WTC11 (cell line): ENCODE measurements around the gene PCSK9. TPM values are rescaled to one million over a fixed set of nuclear protein-coding genes. Genes with fewer than 3 reads are reported as not detected.

Experiments used
- ATAC-seq: fragments of 200-7000 bp; cut with Tn5 transposase; 2 replicates; pipeline ENCODE4 v1.10.0; 2021; ENCODE audit warnings: mild to moderate bottlenecking, moderate library complexity
- CTCF ChIA-PET: fragments of 300-600 bp; sonication (Branson Sonifier 250); formaldehyde crosslinking; loops from one replicate; lab custom pipeline; 2021; ENCODE audit warnings: antibody characterized with exemption; lab: Charles Lee
- POLR2A ChIA-PET: fragments of 350-600 bp; sonication (Branson Sonifier 250); formaldehyde crosslinking; loops from one replicate; lab custom pipeline; 2021; ENCODE audit warnings: antibody characterized with exemption; lab: Charles Lee
- DNase-seq: peaks from one replicate; pipeline ENCODE4 v3.0.0; 2021; ENCODE audit warnings: low spot score
- H3K27ac Mint-ChIP-seq: 2 replicates; pipeline ENCODE4 v1.8.0; 2021; ENCODE audit warnings: mixed read lengths
- H3K27me3 Mint-ChIP-seq: 2 replicates; pipeline ENCODE4 v1.8.0; 2021; ENCODE audit warnings: low read depth, mild to moderate bottlenecking, moderate library complexity, mixed read lengths
- H3K36me3 Mint-ChIP-seq: 2 replicates; pipeline ENCODE4 v1.8.0; 2021; ENCODE audit warnings: mixed read lengths
- H3K4me1 Mint-ChIP-seq: 2 replicates; pipeline ENCODE4 v1.8.0; 2022; ENCODE audit warnings: mixed read lengths
- H3K4me3 Mint-ChIP-seq: 2 replicates; pipeline ENCODE4 v1.8.0; 2021; ENCODE audit warnings: mild to moderate bottlenecking, moderate library complexity, mixed read lengths
- H3K9me3 Mint-ChIP-seq: 2 replicates; pipeline ENCODE4 v1.8.0; 2021; ENCODE audit warnings: mixed read lengths
- CBFB ChIP-seq: sonication (generic); formaldehyde crosslinking; IDR thresholded peaks from 2 replicates; pipeline ENCODE4 v1.8.1; 2022; ENCODE audit warnings: mild to moderate bottlenecking, low read depth, missing genetic modification reagents
- E2F1 ChIP-seq: sonication (generic); formaldehyde crosslinking; IDR thresholded peaks from 2 replicates; pipeline ENCODE4 v1.8.0; 2022; ENCODE audit warnings: mild to moderate bottlenecking, missing genetic modification reagents
- E2F5 ChIP-seq: sonication (generic); formaldehyde crosslinking; IDR thresholded peaks from 2 replicates; pipeline ENCODE4 v1.8.1; 2022; ENCODE audit warnings: mild to moderate bottlenecking, moderate library complexity, missing genetic modification reagents
- ESRRA ChIP-seq: sonication (generic); formaldehyde crosslinking; IDR thresholded peaks from 2 replicates; pipeline ENCODE4 v1.8.1; 2022; ENCODE audit warnings: mild to moderate bottlenecking, missing genetic modification reagents, borderline replicate concordance
- ETV6 ChIP-seq: sonication (generic); formaldehyde crosslinking; IDR thresholded peaks from 2 replicates; pipeline ENCODE4 v1.8.1; 2022; ENCODE audit warnings: mild to moderate bottlenecking, missing genetic modification reagents
- FOXP1 ChIP-seq: sonication (generic); formaldehyde crosslinking; IDR thresholded peaks from 2 replicates; pipeline ENCODE4 v1.8.0; 2022; ENCODE audit warnings: missing genetic modification reagents, mild to moderate bottlenecking, moderate library complexity, borderline replicate concordance
- GABPB1 ChIP-seq: sonication (generic); formaldehyde crosslinking; IDR thresholded peaks from 2 replicates; pipeline ENCODE4 v1.8.1; 2023; ENCODE audit warnings: mild to moderate bottlenecking, missing genetic modification reagents
- HMGXB4 ChIP-seq: sonication (generic); formaldehyde crosslinking; IDR thresholded peaks from 2 replicates; pipeline ENCODE4 v1.8.1; 2023; ENCODE audit warnings: mild to moderate bottlenecking, moderate library complexity, missing genetic modification reagents
- KAT7 ChIP-seq: sonication (generic); formaldehyde crosslinking; IDR thresholded peaks from 2 replicates; pipeline ENCODE4 v1.8.1; 2023; ENCODE audit warnings: missing genetic modification reagents, mild to moderate bottlenecking, borderline replicate concordance
- NR2C2 ChIP-seq: sonication (generic); formaldehyde crosslinking; IDR thresholded peaks from 2 replicates; pipeline ENCODE4 v1.8.0; 2022; ENCODE audit warnings: mild to moderate bottlenecking, missing genetic modification reagents
- OVOL2 ChIP-seq: fragments of 250-450 bp; sonication (Bioruptor Pico); IDR thresholded peaks from 2 replicates; pipeline ENCODE4 v1.9.0; 2021; ENCODE audit warnings: mild to moderate bottlenecking, borderline replicate concordance
- PRRX2 ChIP-seq: fragments of 250-450 bp; sonication (Bioruptor Pico); IDR thresholded peaks from 2 replicates; pipeline ENCODE4 v1.8.0; 2021; ENCODE audit warnings: mild to moderate bottlenecking
- SOX15 ChIP-seq: fragments of 250-450 bp; sonication (Bioruptor Pico); IDR thresholded peaks from 2 replicates; pipeline ENCODE4 v1.9.0; 2021; ENCODE audit warnings: mild to moderate bottlenecking
- TP53 ChIP-seq: sonication (generic); formaldehyde crosslinking; IDR thresholded peaks from 2 replicates; pipeline ENCODE4 v1.8.1; 2023; ENCODE audit warnings: mild to moderate bottlenecking, missing genetic modification reagents
- USF2 ChIP-seq: sonication (generic); formaldehyde crosslinking; IDR thresholded peaks from 2 replicates; pipeline ENCODE4 v1.8.1; 2023; ENCODE audit warnings: mild to moderate bottlenecking, missing genetic modification reagents, moderate library complexity
- ZNF121 ChIP-seq: sonication (generic); formaldehyde crosslinking; IDR thresholded peaks from 2 replicates; pipeline ENCODE4 v1.8.0; 2023; ENCODE audit warnings: missing genetic modification reagents
- ZNF138 ChIP-seq: sonication (generic); formaldehyde crosslinking; conservative IDR thresholded peaks from 2 replicates; pipeline ENCODE4 v1.8.1; 2022; ENCODE audit warnings: mild to moderate bottlenecking, moderate library complexity, missing genetic modification reagents
- ZNF219 ChIP-seq: sonication (generic); formaldehyde crosslinking; IDR thresholded peaks from 2 replicates; pipeline ENCODE4 v1.8.0; 2023; ENCODE audit warnings: missing genetic modification reagents, mild to moderate bottlenecking, borderline replicate concordance
- ZNF232 ChIP-seq: sonication (generic); formaldehyde crosslinking; IDR thresholded peaks from 2 replicates; pipeline ENCODE4 v1.8.0; 2022; ENCODE audit warnings: mild to moderate bottlenecking, missing genetic modification reagents
- ZNF263 ChIP-seq: sonication (generic); formaldehyde crosslinking; IDR thresholded peaks from 2 replicates; pipeline ENCODE4 v1.8.1; 2022; ENCODE audit warnings: low read depth, mild to moderate bottlenecking, moderate library complexity, missing genetic modification reagents
- total RNA-seq: library from RNA; stranded (reverse); gene quantifications from 3 replicates; pipeline ENCODE4 v1.2.3, GENCODE V29; 2021
- TF ChIP-seq, protein P1 (sequence below): sonication (generic); formaldehyde crosslinking; IDR thresholded peaks from 2 replicates; pipeline ENCODE4 v1.8.1; 2022; ENCODE audit warnings: low read depth, missing genetic modification reagents, borderline replicate concordance
- TF ChIP-seq, protein P2 (sequence below): sonication (generic); formaldehyde crosslinking; IDR thresholded peaks from 2 replicates; pipeline ENCODE4 v1.8.0; 2023; ENCODE audit warnings: missing genetic modification reagents, mild to moderate bottlenecking, borderline replicate concordance
- TF ChIP-seq, protein P3 (sequence below): fragments of 200-600 bp; IDR thresholded peaks from 2 replicates; pipeline ENCODE4 v1.8.0; 2022; ENCODE audit warnings: antibody characterized with exemption
- TF ChIP-seq, protein P4 (sequence below): sonication (generic); formaldehyde crosslinking; IDR thresholded peaks from 2 replicates; pipeline ENCODE4 v1.8.0; 2022; ENCODE audit warnings: mild to moderate bottlenecking, missing genetic modification reagents

The PCSK9 gene
- total RNA-seq, 1 experiment from 2014 or later: 73.2 TPM

DNA sequence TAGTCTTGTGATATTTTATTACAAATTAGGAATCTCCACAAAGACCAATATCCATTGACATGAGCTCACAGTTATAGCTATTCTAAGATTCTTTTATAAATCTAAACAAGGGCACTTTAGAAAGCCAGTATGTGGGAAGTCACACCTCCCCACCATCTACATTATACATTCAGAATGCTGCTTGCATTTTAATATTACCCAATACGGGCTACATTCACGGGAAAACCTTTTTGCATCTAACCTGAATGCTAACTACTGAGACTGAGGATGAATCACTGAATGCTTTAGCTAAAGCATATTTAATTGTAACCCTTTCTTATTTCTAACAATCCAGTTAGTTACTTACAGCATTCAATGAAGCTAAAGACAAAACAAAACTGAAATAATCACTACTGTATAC, 53.1 kb downstream of the PCSK9 start:
- H3K27me3 Mint-ChIP-seq: no peaks in the 10 kb centered on the region
- no peak for TF ChIP-seq ZNF232 (CRISPR knock-in tag)
- no peak for TF ChIP-seq ESRRA (CRISPR knock-in tag)
- no peak for TF ChIP-seq PRRX2
- TF ChIP-seq, protein P1, sequence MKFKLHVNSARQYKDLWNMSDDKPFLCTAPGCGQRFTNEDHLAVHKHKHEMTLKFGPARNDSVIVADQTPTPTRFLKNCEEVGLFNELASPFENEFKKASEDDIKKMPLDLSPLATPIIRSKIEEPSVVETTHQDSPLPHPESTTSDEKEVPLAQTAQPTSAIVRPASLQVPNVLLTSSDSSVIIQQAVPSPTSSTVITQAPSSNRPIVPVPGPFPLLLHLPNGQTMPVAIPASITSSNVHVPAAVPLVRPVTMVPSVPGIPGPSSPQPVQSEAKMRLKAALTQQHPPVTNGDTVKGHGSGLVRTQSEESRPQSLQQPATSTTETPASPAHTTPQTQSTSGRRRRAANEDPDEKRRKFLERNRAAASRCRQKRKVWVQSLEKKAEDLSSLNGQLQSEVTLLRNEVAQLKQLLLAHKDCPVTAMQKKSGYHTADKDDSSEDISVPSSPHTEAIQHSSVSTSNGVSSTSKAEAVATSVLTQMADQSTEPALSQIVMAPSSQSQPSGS (CRISPR knock-in tag): no peak
- no peak for TF ChIP-seq SOX15 (CRISPR knock-in tag)
- TF ChIP-seq, protein P2, sequence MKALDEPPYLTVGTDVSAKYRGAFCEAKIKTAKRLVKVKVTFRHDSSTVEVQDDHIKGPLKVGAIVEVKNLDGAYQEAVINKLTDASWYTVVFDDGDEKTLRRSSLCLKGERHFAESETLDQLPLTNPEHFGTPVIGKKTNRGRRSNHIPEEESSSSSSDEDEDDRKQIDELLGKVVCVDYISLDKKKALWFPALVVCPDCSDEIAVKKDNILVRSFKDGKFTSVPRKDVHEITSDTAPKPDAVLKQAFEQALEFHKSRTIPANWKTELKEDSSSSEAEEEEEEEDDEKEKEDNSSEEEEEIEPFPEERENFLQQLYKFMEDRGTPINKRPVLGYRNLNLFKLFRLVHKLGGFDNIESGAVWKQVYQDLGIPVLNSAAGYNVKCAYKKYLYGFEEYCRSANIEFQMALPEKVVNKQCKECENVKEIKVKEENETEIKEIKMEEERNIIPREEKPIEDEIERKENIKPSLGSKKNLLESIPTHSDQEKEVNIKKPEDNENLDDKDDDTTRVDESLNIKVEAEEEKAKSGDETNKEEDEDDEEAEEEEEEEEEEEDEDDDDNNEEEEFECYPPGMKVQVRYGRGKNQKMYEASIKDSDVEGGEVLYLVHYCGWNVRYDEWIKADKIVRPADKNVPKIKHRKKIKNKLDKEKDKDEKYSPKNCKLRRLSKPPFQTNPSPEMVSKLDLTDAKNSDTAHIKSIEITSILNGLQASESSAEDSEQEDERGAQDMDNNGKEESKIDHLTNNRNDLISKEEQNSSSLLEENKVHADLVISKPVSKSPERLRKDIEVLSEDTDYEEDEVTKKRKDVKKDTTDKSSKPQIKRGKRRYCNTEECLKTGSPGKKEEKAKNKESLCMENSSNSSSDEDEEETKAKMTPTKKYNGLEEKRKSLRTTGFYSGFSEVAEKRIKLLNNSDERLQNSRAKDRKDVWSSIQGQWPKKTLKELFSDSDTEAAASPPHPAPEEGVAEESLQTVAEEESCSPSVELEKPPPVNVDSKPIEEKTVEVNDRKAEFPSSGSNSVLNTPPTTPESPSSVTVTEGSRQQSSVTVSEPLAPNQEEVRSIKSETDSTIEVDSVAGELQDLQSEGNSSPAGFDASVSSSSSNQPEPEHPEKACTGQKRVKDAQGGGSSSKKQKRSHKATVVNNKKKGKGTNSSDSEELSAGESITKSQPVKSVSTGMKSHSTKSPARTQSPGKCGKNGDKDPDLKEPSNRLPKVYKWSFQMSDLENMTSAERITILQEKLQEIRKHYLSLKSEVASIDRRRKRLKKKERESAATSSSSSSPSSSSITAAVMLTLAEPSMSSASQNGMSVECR (CRISPR knock-in tag): no peak
- TF ChIP-seq, protein P3, sequence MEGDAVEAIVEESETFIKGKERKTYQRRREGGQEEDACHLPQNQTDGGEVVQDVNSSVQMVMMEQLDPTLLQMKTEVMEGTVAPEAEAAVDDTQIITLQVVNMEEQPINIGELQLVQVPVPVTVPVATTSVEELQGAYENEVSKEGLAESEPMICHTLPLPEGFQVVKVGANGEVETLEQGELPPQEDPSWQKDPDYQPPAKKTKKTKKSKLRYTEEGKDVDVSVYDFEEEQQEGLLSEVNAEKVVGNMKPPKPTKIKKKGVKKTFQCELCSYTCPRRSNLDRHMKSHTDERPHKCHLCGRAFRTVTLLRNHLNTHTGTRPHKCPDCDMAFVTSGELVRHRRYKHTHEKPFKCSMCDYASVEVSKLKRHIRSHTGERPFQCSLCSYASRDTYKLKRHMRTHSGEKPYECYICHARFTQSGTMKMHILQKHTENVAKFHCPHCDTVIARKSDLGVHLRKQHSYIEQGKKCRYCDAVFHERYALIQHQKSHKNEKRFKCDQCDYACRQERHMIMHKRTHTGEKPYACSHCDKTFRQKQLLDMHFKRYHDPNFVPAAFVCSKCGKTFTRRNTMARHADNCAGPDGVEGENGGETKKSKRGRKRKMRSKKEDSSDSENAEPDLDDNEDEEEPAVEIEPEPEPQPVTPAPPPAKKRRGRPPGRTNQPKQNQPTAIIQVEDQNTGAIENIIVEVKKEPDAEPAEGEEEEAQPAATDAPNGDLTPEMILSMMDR: no peak
- TF ChIP-seq HMGXB4 (CRISPR knock-in tag): no peak
- TF ChIP-seq, all 79 proteins: peak for 0
- no peaks in the 10 kb centered on the region for H3K9me3 Mint-ChIP-seq
- H3K4me1 Mint-ChIP-seq: peaks cover 3% of the 10 kb centered on the region
- no peak overlapping the region for H3K27ac Mint-ChIP-seq
- ChIA-PET POLR2A (no interaction called here), CTCF (interaction anchor here (1.0 kb wide), 1 partner anchor 21 kb away, joined by 3 read pairs; no protein-coding TSS in a partner anchor)
- no peak overlapping the region for H3K4me3 Mint-ChIP-seq
- ATAC-seq (no peak), DNase-seq (no peak)
- peaks cover 82% of the 10 kb centered on the region for H3K36me3 Mint-ChIP-seq

DNA sequence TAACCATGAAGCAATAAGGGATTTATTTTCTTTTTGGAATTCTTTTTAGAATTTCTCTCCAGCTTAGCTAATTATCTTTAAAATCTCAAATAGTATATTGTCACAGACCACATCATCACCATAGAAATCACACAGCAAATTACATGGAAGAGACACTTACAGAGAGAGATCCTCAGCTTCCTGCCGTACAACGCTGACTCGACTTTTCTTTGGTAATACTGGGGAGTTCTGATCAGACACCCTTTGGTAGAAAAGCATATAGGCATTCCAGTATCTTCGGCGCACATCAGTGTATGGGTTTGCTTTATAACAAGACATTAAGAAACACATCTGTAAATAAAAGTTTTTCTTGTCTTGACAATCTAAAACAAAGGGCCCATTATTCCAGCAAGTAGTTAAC, 55.7 kb downstream of the PCSK9 start:
- Mint-ChIP-seq H3K36me3 (peaks cover 85% of the 10 kb centered on the region), H3K4me1 (peaks cover 19% of the 10 kb centered on the region), H3K4me3 (no peak overlapping the region), H3K27ac (no peak overlapping the region), H3K9me3 (no peaks in the 10 kb centered on the region), H3K27me3 (no peaks in the 10 kb centered on the region)
- ChIA-PET CTCF (no interaction called here), POLR2A (no interaction called here)
- no peak for DNase-seq
- ATAC-seq: no peak
- TF ChIP-seq USF2: no peak
- TF ChIP-seq NR2C2 (CRISPR knock-in tag): no peak
- no peak for TF ChIP-seq ZNF121 (CRISPR knock-in tag)
- no peak for TF ChIP-seq TP53 (CRISPR knock-in tag)
- TF ChIP-seq CBFB: no peak
- TF ChIP-seq, protein P4, sequence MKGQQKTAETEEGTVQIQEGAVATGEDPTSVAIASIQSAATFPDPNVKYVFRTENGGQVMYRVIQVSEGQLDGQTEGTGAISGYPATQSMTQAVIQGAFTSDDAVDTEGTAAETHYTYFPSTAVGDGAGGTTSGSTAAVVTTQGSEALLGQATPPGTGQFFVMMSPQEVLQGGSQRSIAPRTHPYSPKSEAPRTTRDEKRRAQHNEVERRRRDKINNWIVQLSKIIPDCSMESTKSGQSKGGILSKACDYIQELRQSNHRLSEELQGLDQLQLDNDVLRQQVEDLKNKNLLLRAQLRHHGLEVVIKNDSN (CRISPR knock-in tag): no peak
- no peak for TF ChIP-seq OVOL2 (CRISPR knock-in tag)
- no peak for TF ChIP-seq ZNF138 (CRISPR knock-in tag)
- TF ChIP-seq E2F1 (CRISPR knock-in tag): no peak
- TF ChIP-seq KAT7 (CRISPR knock-in tag): no peak
- no peak for TF ChIP-seq ETV6
- no peak for TF ChIP-seq ZNF263 (CRISPR knock-in tag)
- TF ChIP-seq FOXP1 (CRISPR knock-in tag): no peak
- TF ChIP-seq E2F5 (CRISPR knock-in tag): no peak
- TF ChIP-seq ZNF219 (CRISPR knock-in tag): no peak
- no peak for TF ChIP-seq GABPB1 (CRISPR knock-in tag)
